PC-3 (cell line): ENCODE measurements around the gene GHITM.
"Not testable (repeated sequence)": the region's sequence is repeated elsewhere in the genome, so short reads cannot be mapped to it uniquely, and the experiment has no call there.

ENCODE experiments used
- EZH2 ChIP-seq: fragments of 300-600 bp; sonication (generic); IDR thresholded peaks from one replicate; pipeline ENCODE4 v1.6.1; 2017; ENCODE audit warnings: antibody characterized with exemption, mild to moderate bottlenecking, low read length; ENCODE audit not compliant: unreplicated experiment
- EZH2phosphoT487 ChIP-seq: fragments of 300-600 bp; sonication (generic); IDR thresholded peaks from 2 replicates; pipeline ENCODE4 v1.6.1; 2018; ENCODE audit warnings: mild to moderate bottlenecking, antibody characterized with exemption, low read length, borderline replicate concordance
- TF ChIP-seq, protein P1 (sequence below): fragments of 300-600 bp; sonication (generic); conservative IDR thresholded peaks from 2 replicates; pipeline ENCODE4 v1.5.1; 2017; ENCODE audit warnings: antibody characterized with exemption, low read depth, mild to moderate bottlenecking, low read length

DNA sequence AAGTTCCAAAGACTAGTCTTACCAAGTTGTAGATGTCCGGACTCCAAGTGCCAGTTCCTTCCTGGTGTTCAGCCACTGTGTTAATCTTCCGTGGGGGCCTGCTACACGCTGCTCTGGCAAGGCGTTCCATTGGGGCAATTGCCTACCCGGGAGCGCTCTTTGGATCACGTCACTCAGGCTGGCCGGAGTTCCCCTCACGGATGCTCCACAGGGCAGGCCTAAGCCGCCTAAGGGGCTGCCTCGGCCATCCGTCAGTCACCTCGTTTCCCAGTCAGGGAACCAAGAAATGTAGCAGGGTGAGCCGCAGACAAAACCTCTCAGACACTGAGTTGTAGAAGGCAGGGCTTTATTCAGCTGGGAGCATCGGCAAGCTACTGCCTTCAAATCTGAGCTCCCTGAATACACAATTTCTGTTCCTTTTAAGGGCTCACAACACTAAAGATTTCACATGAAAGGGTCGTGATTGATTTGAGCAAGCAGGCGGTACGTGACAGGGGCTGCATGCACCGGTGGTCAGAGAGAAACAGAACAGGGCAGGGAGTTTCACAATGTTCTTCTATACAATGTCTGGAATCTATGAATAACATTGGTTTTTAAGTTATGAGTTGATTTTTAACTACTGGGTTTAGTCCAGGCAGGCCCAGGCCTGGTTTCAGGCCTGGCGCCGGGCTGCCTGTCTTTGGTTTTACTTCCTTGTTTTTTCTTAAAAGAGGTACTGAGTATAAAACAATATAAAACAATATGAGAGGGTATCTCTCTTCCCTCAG lies 32.6 kb downstream of the GHITM start:
- TF ChIP-seq, protein P1, sequence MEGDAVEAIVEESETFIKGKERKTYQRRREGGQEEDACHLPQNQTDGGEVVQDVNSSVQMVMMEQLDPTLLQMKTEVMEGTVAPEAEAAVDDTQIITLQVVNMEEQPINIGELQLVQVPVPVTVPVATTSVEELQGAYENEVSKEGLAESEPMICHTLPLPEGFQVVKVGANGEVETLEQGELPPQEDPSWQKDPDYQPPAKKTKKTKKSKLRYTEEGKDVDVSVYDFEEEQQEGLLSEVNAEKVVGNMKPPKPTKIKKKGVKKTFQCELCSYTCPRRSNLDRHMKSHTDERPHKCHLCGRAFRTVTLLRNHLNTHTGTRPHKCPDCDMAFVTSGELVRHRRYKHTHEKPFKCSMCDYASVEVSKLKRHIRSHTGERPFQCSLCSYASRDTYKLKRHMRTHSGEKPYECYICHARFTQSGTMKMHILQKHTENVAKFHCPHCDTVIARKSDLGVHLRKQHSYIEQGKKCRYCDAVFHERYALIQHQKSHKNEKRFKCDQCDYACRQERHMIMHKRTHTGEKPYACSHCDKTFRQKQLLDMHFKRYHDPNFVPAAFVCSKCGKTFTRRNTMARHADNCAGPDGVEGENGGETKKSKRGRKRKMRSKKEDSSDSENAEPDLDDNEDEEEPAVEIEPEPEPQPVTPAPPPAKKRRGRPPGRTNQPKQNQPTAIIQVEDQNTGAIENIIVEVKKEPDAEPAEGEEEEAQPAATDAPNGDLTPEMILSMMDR: not testable (repeated sequence)
- not testable (repeated sequence) for TF ChIP-seq EZH2, EZH2phosphoT487
